Measurements from ENCODE around the gene U2AF2. TPM values are rescaled to one million over a fixed set of nuclear protein-coding genes. Genes with fewer than 3 reads are reported as not detected.

U2AF2 gene
- polyA plus RNA-seq, 3 donors: 156 to 170 (median 157) TPM

DNA sequence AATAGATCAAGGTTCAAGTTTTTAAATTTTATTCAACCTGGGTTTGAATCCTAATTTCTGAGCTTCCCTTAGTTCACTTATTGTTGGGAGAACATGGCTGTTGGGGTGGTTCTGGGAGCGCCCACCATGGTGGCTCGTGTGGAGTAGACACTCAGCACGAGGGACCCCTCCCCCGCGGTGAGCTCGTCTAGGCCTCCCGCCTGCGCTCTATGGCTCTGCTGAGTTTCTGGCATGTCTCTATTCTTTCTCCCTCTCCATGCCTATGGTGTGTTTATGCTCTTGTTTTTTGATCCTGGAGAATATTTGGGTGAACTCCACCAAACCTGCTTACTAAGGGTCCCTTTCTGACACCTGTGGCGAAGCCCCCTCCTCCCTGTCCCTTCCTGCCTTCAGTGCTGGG lies 18.6 kb downstream of the U2AF2 start:
- DNase-seq (ENCODE audit: low read depth in 3 of 3, low spot score in 2 of 3): no peak

DNA sequence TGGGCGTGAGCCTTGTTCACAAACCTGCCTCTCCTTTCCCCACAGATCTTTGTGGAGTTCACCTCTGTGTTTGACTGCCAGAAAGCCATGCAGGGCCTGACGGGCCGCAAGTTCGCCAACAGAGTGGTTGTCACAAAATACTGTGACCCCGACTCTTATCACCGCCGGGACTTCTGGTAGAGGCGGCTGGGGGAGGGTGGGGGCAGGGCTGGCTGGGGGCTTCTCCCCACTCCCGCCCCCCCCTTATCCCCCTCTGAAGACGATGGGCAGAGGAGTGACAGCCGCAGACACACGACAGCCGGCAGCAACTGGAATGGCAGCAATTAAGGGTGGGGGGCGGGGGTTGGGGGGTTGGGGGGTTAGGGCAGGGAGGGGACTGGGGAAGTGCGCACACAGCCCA lies 19.1 kb downstream of the U2AF2 start:
- no peak for DNase-seq (ENCODE audit: low read depth in 3 of 3, low spot score in 2 of 3)

DNA sequence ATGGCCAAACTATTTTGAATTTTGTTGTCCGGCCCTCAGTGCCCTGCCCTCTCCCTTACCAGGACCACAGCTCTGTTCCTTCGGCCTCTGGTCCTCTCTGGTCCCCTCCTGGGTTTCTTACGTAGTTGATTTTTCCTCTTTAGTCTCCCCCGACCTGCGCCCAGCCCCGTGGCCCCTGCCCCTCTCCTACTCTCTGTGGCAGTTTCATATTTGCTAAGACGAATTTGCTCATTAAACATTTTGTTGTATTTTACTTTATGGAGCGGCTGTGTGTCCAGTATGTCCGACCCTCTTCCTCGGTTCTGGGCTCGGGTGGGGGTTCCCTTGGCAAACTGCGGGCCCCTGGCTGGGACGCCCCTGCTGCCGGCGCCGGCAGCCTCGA lies 19.6 kb downstream of the U2AF2 start:
- DNase-seq (ENCODE audit: low read depth in 3 of 3, low spot score in 2 of 3): no peak

DNA sequence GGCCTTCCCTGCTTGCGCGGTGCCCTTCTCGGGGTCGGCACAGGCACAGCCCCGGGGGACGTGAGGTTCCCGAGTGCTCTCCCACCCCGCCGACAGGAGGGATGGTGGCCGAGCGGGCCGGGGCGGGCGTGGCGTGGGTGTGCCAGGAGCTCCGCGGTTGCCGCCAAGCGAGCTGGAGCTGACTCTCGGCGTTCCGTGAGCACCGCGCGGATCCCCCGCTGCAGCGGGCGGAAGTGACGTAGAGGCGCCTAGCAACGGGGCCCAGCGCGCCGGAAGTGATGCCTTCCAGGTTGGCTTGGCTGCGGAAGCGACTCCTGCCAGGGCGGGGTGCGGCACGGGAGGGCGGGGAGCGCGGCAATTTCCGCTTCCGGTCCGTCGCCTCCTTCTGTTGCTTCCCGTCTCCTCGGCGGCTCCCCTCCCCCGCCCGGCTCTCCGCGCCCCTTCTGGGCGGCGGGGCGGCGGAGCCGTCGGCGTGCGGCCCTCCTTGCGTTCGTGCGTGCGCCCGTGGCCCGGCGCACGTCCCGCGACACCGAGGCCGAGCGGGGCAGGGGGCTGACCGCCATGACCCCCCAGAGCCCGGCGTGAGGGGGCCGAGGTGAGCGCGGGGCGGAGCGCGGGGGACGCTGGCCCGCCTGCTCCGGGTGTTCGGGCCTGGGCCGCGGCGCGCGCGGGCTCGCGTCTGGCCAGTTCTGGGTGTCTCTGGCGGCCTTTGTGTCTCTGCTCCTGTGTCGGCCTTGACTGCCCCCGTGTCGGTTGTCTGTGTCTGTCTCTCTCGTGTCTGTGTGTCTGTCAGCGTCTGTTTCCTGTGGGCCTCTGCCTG lies 20.2 kb downstream of the U2AF2 start, which contains the start of gene EPN1:
TSS of gene EPN1 (plus strand) at position 386 of the 820 bp plus-strand sequence. CDS start 3,402 bp downstream, outside the sequence.
- DNase-seq (ENCODE audit: low read depth in 3 of 3, low spot score in 2 of 3): peak; percentile 75 to 90 (median 85)

DNA sequence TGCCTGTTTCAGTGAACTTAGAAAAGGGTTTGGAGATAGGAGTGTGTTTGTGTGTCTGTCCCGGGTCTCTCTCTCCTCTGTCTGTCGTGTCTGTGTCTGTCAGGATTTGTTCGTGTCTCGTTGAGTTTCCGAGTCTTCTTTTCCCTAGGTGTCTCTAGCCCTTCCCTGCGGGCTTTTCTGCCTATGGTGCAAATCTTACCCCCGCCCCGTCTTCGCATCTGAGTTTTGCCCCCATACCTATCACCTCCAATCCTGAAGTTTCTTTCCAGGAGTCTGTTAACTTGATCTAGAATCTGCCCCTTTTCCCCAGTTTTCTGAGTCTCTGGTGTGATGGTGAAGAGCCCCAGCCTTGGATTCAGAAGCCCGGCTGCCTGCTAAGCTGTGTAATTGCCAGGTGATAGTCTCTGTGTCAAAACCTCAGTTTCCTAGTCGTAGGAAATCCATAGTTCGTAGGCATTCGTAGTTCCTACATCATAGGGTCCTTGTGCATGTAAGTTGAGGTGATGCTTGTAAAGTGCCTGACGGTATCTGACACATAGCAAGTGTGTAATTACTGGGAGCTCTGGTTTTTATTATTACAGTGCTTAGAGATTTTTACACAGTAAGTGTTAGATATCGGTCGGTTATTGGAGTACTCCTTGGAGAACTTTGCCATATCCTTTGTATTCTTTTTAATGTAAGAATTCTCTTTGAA lies 21.0 kb downstream of the U2AF2 start:
- no peak for DNase-seq (ENCODE audit: low read depth in 3 of 3, low spot score in 2 of 3)

DNA sequence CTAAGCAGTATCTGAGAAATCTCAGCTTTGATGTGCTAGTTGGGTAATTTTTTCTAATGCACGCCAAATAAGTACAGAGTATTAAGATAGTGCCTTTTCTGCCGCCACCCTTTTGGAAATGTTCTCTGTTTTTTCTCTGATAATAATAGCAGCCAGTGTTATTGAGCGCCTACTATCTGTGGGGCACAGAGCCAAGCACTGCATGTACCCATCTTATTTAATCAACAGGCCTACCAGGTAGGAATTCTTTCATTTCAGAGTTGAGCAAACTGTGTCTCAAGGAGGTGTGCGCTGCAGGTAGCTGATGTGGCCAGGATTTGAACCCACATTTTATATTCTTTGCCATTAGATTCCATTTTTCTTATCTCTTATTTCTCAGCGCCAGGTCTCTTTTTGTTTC lies 21.5 kb downstream of the U2AF2 start:
- no peak for DNase-seq (ENCODE audit: low read depth in 3 of 3, low spot score in 2 of 3)

DNA sequence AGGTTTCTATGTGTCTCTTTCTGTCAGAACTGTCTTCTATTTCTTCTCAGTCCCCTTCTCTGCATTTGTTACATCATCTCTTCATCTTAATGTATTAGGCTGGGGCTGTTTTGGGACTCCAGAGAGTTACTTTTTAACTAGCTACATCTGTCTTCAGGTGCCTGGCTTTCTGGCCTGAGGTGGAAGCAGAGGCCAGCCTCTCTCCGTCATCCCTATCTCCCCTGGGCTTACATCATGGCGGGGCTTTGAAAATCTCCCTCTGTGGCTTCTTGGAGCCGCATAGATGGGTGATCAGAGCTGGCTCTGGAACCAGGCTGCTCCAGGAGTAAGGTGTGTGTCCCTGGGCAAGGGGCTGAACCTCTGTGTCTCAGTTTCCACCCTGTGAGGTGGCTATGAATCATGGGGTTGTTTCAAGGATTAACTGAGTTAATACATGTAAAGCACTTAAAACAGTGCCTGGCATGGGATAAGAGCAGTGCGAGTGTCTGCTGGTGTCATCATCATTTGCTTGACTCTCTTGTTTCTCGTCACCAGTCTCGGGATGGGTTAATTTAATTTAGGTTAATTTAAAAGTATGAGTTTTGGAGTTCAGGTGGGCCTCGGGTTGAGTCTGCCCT lies 22.2 kb downstream of the U2AF2 start:
- DNase-seq (ENCODE audit: low read depth in 3 of 3, low spot score in 2 of 3): no peak

DNA sequence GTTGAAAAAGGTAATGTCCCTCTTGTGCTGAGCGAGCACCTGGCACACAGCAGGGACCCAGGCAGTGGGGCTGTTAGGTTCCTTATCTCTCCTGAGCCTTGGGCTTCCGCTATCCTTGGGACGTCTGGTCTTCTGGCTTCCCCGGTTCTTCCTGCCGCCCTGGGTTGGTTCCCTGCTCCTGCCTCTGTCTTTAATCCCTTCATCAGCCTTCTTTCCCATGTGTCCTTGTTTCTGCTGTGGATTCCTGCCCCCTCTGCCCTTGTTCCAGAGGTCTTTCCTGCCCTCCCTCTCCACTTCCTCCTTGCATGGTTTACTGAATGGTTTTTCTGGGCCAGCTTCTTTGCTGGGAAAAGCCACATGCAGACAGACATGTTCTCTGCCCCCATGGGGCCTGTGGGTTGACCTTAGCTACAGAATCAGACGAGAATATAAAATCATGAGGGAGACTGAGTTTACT lies 22.8 kb downstream of the U2AF2 start:
- DNase-seq (ENCODE audit: low read depth in 3 of 3, low spot score in 2 of 3): no peak

DNA sequence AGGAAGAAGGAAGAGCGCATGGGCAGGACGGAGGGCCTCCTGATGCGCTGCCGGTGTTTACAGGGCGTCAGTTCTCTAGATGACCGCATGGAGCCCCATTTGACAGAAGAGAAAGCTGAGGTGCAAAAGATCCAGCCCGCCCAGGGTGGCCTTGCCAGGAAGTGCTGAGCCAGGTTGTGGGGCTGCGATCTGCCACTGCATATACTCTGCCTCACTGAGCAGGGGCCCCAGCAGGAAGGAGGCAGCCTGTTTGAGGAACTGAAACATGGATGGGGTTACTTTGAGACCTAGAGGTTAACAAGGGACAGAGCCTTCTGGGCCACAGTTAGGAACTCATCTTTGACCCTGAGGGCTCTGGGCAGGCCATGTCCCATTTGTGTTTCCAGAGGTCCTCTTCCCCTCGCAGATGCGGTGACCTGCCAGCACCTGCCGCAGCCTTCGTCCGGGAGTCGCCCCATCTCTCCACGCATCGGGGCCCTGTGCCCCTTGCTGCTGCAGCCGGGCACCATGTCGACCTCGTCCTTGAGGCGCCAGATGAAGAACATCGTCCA lies 23.4 kb downstream of the U2AF2 start:
- DNase-seq (ENCODE audit: low read depth in 3 of 3, low spot score in 2 of 3): no peak

DNA sequence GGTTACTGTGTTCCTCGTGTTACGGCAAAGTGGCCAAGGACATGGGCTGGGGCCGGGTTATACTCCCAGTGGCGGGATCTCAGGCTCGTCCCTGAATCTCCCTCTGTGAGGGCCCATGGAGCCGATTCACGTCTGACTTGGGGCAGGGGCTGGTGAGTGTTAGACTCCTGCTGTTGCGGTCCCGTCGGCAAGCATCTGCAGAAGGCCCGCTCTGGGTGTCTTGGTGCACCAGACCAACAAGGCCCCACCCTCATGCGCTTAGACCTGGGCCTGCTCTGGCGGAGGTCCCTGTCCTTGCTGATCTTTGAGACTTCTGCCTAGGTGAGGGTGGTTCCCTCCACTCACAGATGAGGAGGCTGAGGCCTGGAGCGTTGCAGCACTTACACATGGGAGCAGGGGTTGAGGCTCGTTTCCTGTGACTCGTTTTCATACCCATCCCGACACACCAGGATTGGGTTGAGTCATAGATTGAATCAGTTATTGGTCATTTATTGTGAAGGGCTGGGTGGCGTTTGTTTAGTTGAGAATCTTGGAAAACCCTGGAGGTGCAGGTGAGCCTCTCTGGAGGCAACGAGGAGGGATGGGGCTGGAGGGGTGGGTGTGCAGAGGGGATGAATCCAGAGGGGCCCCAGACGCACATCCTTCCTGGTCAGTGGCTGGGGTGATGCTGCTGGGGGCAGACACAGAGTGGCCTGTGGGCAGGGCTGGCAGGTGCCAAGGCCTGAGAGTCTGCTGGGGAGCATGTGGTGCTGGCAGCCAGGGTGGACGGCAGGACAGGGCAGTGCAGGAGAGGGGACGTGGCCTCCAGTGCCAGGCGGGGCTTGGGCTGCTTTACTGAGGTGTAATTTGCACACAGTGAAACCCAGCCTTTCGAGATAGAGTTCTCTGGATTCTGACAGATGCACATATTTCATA lies 24.8 kb downstream of the U2AF2 start:
- no peak for DNase-seq (ENCODE audit: low read depth in 3 of 3, low spot score in 2 of 3)

DNA sequence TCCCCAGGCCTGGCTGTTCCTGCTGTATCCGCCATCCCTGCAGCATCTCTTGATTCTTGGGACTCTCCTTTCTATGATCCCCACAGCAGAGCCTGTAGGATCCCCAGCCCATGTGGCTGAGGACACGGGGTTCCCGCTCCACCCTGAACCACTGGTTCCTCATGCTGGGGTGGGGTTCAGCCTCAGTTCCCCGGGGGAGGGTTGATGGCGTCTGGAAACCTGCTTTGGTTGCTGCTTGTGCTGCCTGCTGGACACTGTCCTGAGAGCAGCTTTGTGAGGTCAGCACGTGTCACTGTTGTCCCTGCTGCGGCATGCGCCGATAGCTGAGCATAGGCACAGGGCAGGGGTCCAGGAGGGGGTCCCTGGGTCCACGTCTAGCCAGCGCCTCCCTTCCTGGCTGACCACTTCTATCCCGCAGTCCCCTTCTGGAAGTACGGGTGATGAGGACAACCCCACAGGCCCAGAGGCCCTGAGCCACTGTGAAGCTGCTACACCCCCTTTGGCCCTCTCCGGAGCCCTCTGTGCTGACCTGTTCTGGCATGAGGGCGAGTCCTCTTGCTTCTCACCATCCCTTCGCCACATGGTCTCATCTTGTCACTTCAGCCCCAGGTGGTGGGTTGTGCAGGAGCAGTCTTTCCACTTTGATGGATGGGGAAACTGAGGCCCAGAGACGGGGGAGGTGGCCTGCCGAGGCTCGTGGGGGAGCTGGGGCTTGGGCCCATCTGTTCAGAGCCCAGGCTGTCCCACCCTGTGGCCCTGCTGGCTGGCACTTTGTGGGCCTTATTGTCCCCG lies 25.7 kb downstream of the U2AF2 start:
- DNase-seq (ENCODE audit: low read depth in 3 of 3, low spot score in 2 of 3): no peak

DNA sequence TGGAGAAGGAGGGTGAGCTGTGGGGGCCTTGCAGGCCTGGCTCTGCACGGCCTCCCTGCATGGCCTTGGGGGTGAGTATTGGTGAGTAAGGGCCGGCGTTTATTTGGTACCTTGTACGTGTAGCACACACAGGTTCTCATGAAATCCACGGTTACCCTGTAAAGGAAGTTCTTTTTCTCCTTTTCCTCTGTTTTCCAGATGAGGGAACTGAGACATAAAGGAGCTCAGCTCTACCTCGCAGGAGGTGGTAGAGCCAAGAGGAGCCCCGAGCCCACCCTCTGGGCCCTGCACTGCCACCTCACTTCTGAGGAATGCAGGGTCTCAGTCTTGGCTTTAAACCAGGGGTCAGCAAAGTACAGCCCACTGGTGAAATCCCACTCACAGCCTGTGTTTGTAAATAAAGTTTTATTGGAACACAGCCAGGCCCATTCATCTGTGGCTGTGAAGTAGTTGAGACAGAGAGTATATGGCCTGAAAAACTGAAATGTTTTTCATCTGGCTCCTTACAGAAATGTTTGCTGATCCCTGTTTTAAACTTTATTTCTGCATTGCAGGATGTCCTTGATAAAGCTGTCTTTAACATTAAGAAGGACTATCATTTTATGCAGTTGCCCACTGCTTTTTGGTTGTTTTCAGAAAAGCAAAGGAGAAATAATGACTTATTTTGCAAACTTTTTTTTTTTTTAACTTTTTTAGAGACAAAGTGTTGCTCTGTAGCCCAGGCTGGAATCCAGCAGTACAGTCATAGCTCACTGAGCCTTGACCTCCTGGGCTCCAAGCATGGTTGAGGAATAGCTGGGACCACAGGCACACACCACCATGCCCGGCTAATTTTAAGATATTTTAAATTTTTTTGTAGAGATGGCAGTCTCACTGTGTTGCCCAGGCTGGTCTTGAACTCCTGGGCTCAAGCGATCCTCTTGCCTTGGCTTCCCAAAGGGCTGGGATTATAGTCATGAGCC lies 26.6 kb downstream of the U2AF2 start:
- no peak for DNase-seq (ENCODE audit: low read depth in 3 of 3, low spot score in 2 of 3)

DNA sequence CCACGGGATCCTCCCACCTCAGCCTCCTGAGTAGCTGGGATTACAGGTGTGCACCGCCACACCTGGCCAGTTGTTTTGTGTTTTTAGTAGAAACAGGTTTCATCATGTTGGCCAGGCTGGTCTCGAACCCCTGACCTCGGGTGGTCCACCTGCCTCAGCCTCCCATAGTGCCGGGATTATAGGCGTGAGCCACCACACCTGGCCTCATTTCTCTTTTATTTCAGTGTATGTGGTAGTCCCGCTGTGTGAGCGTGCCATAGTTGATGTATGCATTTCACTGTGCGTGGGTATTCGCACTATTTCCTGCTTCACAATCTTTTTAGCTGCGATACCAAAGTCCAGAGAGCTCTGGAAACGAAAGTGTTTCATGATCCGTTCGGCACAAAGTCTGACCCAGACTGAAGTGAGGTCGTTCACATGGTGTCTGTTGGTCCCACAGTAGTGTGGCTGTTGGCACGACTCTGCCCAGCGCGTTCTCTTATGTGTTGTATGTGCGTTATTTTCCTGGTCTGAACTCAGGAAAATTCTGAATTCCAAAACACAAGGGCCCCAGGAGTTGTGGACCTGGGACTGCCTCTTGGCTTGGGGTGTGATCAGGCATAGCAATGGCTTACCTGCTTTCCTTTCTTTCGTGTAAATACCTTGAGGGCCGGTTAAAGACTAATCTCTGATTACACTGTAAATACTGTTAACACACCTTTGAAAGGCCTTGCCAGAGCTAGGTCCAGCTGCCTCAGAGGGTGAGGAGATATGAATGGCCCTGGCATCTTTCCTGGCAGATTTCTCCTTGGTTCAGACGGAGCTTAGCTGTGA lies 28.8 kb downstream of the U2AF2 start:
- DNase-seq (ENCODE audit: low read depth in 3 of 3, low spot score in 2 of 3): peak in 1 of 3 donors; percentile 54

DNA sequence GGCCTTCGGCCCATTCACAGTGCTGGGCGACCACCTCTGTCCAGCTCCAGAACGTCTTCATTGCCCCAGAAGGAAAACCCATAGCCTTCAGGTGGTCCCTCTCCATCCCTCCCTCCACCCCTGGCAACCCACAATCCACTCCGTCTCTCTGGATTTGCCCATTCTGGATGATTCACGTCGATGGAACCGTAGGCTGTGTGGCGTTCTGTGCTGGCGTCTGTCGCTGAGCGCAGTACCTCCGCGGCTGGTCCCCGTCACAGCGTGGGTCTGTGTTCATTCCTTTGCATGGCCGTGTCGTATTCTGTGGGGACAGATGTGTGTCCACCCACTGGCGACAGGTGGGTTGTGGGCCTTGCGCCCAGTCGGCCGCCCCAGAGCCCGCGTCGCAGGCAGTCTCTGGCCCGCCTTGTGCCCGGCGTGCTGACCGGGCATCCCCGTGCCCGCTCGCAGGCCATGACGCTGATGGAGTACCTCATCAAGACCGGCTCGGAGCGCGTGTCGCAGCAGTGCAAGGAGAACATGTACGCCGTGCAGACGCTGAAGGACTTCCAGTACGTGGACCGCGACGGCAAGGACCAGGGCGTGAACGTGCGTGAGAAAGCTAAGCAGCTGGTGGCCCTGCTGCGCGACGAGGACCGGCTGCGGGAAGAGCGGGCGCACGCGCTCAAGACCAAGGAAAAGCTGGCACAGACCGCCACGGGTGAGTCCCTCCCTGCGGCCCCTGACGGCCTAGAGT lies 30.3 kb downstream of the U2AF2 start:
- DNase-seq (ENCODE audit: low read depth in 3 of 3, low spot score in 2 of 3): no peak

DNA sequence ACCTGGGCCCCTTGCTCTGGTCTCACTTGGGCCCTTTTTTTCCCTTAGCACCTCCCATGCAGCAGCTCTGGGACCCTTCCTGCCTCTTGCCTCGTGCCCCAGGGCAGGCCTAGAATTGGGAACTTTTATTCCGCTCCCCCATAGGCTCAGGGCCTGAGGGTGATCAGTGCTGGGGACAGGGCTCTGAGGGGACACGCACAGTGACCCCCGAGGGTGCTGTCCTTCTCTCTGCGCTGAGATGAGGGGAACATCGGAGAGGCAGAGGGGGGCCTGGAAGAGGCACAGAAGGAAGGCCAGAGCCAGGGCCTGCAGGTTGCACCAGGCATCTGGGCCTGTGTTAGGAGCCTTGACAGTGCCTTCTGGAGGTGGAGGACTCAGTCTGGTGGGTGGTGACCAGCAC lies 30.9 kb downstream of the U2AF2 start:
- no peak for DNase-seq (ENCODE audit: low read depth in 3 of 3, low spot score in 2 of 3)

DNA sequence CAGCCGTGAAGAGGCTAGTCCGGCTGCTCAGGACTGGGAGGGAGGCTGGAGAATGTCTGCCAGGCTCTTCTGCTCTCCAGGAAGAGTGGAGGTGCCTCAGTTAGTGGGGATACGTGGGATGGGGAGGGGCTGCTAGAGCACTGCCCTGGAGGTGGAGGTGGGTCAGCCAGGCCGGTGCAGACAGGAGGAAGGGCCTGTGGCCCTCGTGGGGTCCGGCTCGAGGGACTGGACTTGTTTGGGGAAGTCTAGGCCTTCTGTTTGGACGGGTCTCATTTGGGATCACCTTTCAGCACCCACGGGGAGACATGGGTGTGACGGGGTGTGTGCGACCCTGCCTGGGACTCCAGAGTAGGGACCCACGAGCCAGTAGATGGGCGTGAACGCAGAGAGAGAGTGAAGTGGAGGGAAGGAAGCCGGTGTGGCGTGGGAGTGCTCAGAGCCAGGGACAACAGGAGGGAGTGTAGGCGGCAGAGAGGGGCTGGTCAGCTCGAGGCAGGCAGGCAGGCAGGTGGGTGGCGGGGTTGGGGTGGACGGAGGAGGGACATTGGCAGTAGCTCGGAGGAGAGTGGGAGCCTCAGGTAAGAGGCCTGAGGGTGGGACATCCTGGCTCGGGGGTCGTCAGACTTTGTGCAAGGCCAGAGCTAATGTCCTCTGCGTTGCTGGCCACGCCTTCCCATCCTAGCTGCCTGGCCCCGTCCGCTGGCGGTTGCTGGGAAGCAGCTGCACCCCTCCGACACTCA lies 31.6 kb downstream of the U2AF2 start:
- DNase-seq (ENCODE audit: low read depth in 3 of 3, low spot score in 2 of 3): no peak
